ENCODE measurements around the gene FCMR.

- TF ChIP-seq CTCF (IDR thresholded peaks at IDR 0.05) (no peak), POLR2A (IDR thresholded peaks at IDR 0.05) (no peak)
Measured at GRCh38 chr1:206899717-206900116, 22.0 kb downstream of the FCMR start.

Measured in thyroid gland (tissue), 4 donors.